ENCODE data around the gene LEKR1.
"Not testable (repeated sequence)": the region's sequence is repeated elsewhere in the genome, so short reads cannot be mapped to it uniquely, and the experiment has no call there.

Gene LEKR1

DNA sequence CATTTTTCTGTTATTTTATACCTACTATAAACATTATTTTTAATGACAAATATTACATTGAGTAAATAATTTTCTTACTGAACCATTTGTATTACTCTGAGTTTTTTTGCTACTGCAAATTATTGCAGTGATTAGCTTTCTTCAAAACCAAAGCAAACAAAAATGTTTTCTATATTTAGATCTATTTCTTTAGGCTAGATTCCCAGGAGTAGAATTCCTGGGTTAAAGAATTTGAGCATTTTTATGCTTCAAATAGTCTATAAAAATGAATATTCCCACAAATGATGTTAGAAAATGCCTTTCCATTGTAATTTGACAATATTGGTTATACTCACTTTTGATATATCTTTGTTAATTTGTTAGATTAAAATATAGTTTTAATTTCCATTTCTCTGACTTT, 76.8 kb downstream of the LEKR1 start:
- DNase-seq (ENCODE audit: low spot score) = no peak

GRCh38 chr3:156906275-156906674, 80.1 kb downstream of the LEKR1 start:
- DNase-seq (ENCODE audit: low spot score) = no peak

DNA sequence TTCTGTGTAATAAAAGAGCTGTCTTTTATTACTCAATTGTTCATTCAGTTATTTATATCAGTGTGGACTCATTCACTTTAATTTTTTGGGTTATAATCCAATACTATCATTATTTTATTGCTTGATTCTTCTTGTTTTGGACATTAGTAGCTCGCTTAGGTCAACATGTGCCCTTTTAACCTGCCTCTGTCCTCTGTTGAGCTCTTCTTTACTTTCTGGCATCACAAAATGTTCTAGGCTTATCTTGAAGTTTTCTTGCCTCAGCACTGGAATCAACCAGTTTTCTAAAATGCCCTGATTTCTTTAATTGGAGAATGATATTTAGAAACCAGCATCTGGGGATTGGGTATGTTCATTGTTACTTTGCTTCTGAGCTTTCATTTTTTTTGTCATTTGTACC, 82.2 kb downstream of the LEKR1 start:
- DNase-seq (ENCODE audit: low spot score) = no peak

- no peak for DNase-seq (ENCODE audit: low spot score)
These were observed 83.9 kb downstream of the LEKR1 start for GRCh38 chr3:156910022-156910421.

DNA sequence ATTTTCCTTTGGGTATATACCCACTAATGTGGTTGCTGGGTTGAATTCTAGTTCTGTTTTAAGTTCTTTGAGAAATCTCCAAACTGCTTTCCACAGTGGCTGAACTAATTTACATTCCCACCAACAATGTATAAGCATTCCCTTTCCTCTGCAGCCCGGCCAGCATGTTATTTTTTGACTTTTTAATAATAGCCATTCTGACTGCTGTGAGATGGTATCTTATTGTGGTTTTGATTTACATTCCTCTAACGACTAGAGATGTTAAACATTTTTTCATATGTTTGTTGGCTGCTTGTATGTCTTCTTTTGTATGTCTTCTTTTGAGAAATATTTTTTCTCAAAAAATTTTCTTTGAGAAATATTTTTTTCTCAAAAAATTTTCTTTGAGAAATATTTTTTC, 84.7 kb downstream of the LEKR1 start:
- not testable (repeated sequence) for DNase-seq (ENCODE audit: low spot score)

DNA sequence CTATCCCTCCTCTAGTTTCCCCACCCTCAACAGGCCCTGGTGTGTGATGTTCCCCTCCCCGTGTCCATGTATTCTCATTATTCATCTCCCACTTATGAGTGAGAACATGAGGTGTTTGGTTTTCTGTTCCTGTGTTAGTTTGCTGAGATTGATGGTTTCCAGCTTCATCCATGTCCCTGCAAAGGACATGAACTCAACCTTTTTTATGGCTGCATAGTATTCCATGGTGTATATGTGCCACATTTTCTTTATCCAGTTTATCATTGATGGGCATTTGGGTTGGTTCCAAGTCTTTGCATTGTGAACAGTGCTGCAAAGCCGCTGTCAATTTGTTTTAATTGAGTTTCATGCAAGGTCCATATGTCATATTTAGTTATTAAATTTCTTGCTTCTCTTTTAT, 88.1 kb downstream of the LEKR1 start:
- DNase-seq (ENCODE audit: low spot score) = not testable (repeated sequence)

GRCh38 chr3:156915372-156915771, 89.2 kb downstream of the LEKR1 start:
- no peak for DNase-seq (ENCODE audit: low spot score)

- DNase-seq (ENCODE audit: low spot score) = no peak
These were observed 92.6 kb downstream of the LEKR1 start for GRCh38 chr3:156918746-156919145.

GRCh38 chr3:156919818-156920217, 93.7 kb downstream of the LEKR1 start:
- no peak for DNase-seq (ENCODE audit: low spot score)

DNA sequence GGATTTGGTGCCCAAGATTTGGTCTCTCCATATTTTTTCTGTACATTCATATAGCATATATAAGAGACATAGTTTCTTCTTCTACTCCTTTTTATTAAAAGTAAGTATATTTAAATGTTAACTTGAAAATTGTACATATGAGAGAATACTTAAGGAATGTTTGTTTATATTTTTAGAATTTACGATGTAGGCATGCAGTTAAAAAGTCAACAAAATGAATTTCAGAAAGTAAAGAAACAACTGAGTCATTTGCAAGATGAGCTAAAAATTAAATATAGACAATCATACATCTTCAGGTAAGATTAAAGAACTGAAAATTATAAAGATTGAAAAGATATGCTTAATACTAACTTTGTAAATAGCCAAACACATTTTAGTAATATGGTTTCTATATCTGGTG, 94.2 kb downstream of the LEKR1 start:
- DNase-seq (ENCODE audit: low spot score) = no peak

GRCh38 chr3:156923349-156923748, 97.2 kb downstream of the LEKR1 start:
- no peak for DNase-seq (ENCODE audit: low spot score)

DNA sequence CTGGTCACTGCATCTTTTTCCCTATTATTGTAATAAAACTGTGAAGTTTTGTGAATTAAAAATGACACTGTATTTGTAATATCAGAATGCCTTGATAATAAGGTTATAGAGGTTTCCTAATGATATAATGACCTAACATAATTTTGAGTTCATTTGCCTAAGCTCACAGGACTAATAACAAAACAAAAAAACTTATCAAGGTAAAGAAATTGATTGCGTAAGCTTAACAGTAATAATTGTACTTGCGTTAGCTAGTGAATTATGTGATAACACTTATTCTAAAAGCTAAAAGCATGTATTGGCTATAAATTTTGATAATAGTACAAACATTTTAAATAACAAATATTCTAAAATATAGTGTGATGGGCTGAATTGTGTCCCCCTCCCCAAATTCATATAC, 112.6 kb downstream of the LEKR1 start:
- no peak for DNase-seq (ENCODE audit: low spot score)

GRCh38 chr3:156939315-156939714, 113.2 kb downstream of the LEKR1 start:
- no peak for DNase-seq (ENCODE audit: low spot score)

DNA sequence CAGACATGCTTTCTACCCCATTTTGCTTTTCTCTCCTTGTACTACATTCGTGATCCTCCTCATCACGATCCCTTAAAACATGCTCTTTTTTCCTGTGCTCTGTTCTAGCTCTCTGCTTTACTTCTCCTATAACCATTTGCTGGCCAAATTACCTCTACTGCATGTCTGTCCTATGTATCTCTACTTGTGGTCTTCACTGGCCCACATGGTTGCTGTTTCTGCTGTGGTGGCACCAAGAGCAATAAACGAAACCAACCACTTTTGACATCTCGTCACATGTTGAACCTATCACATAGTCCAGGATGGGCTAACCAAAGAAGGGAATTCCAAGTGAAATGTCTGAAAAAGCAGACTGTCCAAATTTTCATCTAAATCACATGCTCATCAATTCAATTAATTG, 115.2 kb downstream of the LEKR1 start:
- DNase-seq (ENCODE audit: low spot score) = no peak

- no peak for DNase-seq (ENCODE audit: low spot score)
These were observed 122.5 kb downstream of the LEKR1 start for GRCh38 chr3:156948402-156949210.

GRCh38 chr3:156952011-156952410, 125.9 kb downstream of the LEKR1 start:
- DNase-seq (ENCODE audit: low spot score) = no peak

DNA sequence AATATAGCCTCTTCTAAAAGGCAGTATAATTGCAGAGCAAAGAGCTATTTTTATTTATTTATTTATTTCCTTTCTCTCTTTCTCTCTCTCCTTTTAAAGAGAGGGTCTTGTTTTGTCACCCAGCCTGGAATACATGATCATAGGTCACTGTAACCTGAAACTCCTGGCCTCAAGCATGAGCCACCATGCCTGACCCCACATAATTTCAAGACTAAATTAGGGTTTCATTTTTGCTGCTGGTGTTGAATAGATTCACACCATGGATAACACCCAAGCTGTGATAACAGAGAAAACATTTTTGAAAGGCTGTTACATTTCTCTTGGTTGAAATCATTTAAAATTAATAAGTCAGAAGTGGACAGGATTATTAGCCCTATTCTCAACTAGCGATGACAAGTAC, 131.6 kb downstream of the LEKR1 start:
- DNase-seq (ENCODE audit: low spot score) = no peak

- no peak for DNase-seq (ENCODE audit: low spot score)
These were observed 136.9 kb downstream of the LEKR1 start for GRCh38 chr3:156963096-156963495.

DNA sequence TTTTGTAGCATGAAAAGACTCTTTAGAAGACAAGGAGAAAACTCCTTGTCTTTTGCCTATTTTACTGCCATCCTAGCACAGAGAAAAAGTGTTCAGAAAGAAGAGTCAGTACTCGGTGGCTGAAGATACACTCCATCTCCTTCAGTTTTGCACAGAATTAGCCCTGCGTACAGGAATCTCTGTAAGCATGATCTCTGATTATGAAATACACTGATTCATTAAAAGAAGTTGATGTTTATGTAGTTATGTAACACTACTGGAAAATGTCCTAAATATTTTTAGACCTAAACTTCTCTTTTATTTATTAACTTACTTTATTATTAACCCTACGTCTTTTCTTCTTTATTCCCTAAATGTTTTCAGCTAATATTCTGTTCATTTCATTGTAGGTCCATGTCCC, 138.4 kb downstream of the LEKR1 start:
- DNase-seq (ENCODE audit: low spot score) = no peak

DNA sequence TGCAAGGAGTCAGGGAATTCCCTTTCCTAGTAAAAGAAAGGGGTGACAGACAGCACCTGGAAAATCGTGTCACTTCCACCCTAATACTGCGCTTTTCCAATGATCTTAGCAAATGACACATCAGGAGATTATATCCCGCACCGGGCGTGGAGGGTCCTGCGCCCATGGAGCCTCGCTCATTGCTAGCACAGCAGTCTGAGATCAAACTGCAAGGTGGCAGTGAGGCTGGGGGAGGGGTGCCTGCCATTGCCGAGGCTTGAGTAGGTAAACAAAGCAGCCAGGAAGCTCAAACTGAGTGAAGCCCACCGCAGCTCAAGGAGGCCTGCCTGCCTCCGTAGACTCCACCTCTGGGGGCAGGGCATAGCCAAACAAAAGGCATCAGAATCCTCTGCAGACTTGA, 140.2 kb downstream of the LEKR1 start:
- DNase-seq (ENCODE audit: low spot score) = not testable (repeated sequence)

GRCh38 chr3:156973954-156974353, 147.8 kb downstream of the LEKR1 start:
- DNase-seq (ENCODE audit: low spot score) = no peak

- DNase-seq (ENCODE audit: low spot score) = no peak
These were observed 148.8 kb downstream of the LEKR1 start for GRCh38 chr3:156974931-156975330.

- DNase-seq (ENCODE audit: low spot score) = no peak
These were observed 149.6 kb downstream of the LEKR1 start for GRCh38 chr3:156975721-156976120.

DNA sequence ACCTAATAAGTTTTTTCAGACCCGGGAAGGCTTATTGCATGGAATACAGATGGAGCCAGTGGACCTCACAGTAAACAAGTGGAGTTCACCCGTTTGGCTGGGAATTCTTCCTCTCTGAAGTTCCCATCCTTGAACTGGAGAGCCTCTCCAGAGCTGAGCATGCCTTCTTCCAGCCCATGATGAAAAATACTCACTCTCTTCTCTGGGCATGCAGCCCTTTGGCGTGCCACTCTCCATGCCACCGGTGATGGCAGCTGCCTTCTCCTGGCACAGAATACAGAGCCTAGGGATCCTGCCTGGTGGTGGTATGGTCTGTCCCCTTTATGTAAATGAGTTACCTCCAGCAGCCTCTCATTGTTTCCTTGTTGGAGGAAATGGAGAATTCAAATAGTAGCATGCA, 150.8 kb downstream of the LEKR1 start:
- DNase-seq (ENCODE audit: low spot score) = no peak
